Stomach (tissue), 4 donors: ENCODE data around the gene UCKL1.

Source experiments
- CTCF ChIP-seq, 7 experiments: fragments of 450-650 bp in 4 of 7; fragments of 200-600 bp in 3 of 7; sonication (generic) in 3 of 7; IDR thresholded peaks; one replicate each; pipeline ENCODE4 v1.5.1; 2016 to 2019; ENCODE audit warnings: antibody characterized with exemption in 7 of 7, control low read depth in 2 of 7, mild to moderate bottlenecking in 1 of 7
- POLR2A ChIP-seq, 4 donors: fragments of 450-650 bp; IDR thresholded peaks; one replicate each; pipeline ENCODE4 v1.6.1; 2016; ENCODE audit warnings: antibody characterized with exemption in 4 of 4, control low read depth in 2 of 4, mild to moderate bottlenecking in 1 of 4, moderate library complexity in 1 of 4
- POLR2AphosphoS5 ChIP-seq, 3 donors: sonication (generic); formaldehyde crosslinking; IDR thresholded peaks; one replicate each; pipeline ENCODE4 v1.6.1; 2016; ENCODE audit warnings: antibody characterized with exemption in 3 of 3

GRCh38 chr20:63890616-63891015 lies 65.6 kb downstream of the UCKL1 start:
- TF ChIP-seq POLR2AphosphoS5 (IDR thresholded peaks at IDR 0.05) (no peak), CTCF (IDR thresholded peaks at IDR 0.05) (no peak), POLR2A (IDR thresholded peaks at IDR 0.05) (no peak)
